GM19351 (cell line): Measurements from ENCODE around the gene SPATA31C1.
"Not testable (repeated sequence)": the region's sequence is repeated elsewhere in the genome, so short reads cannot be mapped to it uniquely, and the experiment has no call there.

ENCODE experiments used
- ATAC-seq: cut with Tn5 transposase; IDR thresholded peaks from one replicate; pipeline ENCODE4 v1.9.1; 2021; ENCODE audit warnings: mild to moderate bottlenecking, moderate library complexity; ENCODE audit not compliant: unreplicated experiment

Gene SPATA31C1

DNA sequence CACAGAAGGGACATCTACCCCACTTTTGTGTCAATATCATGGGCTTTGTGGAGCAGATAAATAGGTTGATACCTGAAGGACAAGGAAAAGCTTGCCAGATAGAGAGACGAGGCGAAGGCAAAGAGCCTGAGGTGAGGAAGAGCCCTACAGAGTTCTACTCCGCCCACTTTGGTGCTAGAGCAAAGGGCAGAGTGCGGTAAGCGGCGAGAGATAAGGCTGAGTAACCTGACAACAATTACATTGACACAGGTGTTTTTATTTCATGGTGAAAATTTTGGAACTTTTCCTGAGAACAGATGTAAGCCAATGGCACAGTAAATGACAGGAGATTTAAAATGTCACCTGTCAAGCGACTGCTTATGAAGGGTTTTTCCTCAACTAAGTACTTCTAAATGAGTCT is 16.7 kb downstream of the SPATA31C1 start:
- not testable (repeated sequence) for ATAC-seq

DNA sequence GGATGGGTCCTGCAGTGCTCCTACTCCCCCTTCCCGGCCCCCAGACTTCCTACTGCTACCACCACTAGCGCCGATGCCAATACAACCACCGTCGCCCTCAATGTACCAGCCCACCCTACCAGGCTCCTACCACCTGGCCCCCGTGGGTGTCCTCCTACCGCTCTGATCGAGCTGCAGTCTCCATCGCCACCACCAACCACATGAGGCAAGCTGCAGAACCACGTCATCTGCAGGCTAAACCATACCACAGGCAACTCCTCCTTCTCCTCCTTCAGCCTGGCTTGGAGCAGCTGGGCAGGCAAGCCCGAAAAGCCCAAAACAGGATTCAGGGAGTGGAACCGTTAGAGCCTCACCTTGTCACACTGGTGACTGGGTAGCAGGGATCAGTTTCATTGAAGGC is 19.6 kb downstream of the SPATA31C1 start:
- not testable (repeated sequence) for ATAC-seq

DNA sequence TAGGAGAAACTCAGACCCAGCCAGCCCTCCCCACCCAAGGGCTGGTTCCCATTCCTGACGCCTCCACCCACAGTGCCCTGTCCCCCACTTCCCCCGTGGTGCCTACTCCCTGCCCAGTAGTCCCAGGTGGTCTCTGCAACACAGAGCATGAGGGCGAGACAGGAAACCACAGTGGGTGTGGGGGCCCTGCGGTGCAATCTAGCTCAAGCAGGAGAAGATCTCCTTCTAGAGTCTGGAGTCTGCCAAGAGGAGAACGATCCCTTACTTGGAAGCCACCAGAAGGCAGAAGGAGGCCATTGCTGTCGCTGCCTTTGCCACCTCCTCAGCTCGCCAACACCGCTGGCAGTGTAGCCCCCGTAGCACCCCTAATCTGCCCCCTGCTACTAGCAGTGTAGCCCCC is 20.2 kb downstream of the SPATA31C1 start:
- ATAC-seq, result not testable (repeated sequence)

DNA sequence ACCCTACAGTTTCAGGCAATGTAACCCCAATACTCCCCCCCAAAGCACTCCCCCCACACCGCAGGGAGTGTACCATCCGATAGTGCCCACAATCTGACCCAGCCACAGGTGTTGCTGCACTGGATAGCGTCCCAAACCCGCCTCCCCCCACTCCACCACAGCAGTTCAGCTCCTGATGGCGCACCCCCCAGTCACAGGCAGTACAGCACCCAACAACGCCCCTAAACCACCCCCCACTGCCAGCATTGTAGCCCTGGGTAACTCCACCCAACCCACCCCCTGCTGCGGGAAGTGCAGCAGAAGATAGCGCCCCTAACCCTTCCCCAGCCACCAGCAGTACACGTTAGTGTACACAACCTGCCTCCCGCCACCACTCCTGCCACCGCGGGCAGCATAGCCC is 20.6 kb downstream of the SPATA31C1 start:
- ATAC-seq, result not testable (repeated sequence)

DNA sequence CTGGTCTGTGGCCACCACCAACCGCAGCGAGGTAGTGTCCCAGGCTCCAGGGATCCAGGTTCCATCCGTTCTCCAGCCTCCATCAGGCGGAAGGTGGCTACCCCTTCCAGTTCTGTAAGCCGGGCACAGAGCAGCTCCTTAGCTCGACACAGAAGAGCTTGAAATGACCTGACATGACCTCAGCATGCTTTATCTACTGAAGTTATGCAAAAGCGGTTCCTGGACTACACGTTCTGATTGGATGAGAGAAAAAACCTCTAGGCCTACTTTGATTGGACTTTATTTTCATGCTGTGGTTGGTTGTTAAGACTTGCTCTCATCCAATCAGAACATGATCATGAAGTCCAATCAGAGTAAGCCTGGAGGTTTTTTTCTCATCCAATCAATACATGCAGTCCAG is 21.3 kb downstream of the SPATA31C1 start:
- ATAC-seq, result not testable (repeated sequence)

DNA sequence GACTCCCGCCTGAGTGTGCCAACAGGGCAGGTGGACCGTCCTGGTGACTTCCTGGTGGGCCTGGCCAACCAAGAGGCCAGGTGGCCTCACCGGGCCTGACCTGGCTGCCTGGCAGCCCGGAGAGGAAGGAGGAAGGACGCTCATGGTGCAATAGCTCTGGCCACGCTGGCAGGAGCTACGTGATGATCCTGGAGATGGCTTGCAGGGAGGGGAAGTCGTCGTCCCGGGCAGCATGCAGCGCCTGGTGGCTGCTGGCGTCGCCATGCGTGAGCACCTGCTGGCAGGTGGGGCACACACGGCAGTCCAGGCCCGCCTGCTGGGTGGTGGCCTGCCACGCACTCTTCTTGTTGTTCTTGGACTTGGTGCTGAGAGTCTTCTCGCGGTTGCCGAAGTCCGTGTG is 26.3 kb downstream of the SPATA31C1 start:
- ATAC-seq, result no peak

DNA sequence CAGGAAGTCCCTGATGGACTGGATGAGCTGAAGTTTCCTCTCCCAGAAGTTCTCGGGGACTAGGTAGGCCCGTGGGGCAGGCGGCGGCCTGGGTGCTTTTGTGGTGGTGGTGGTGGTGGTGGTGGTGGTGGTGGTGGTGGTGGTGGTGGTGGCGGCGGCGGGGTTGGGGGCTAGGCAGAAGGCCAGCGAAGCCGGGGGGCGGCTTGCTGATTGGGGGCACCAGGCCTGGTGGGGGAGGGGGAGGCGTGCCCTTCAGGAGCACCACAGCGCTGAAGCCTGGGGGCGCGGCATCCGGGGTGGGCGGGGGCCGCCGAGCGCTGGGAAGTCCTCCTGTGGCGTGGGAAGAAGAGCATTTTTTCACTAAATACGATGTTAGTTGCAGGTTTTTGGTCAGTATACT is 26.9 kb downstream of the SPATA31C1 start:
- no peak for ATAC-seq

DNA sequence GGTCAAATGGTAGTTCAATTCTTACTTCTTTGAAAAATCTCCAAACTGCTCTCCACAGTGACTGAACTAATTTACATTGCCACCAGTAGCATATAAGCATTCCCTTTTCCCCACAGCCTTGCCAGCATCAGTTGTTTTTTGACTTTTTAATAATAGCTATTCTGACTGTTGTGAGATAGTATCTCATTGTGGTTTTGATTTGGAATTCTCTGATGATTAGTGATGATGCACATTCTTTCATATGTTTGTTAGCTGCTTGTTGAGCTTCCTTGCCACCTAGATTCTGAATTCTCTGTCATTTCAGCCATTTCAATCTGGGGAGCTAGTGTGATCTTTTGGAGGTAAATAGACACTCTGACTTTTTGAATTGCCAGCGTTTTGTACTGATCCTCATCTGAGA is 32.5 kb downstream of the SPATA31C1 start:
- no peak for ATAC-seq

DNA sequence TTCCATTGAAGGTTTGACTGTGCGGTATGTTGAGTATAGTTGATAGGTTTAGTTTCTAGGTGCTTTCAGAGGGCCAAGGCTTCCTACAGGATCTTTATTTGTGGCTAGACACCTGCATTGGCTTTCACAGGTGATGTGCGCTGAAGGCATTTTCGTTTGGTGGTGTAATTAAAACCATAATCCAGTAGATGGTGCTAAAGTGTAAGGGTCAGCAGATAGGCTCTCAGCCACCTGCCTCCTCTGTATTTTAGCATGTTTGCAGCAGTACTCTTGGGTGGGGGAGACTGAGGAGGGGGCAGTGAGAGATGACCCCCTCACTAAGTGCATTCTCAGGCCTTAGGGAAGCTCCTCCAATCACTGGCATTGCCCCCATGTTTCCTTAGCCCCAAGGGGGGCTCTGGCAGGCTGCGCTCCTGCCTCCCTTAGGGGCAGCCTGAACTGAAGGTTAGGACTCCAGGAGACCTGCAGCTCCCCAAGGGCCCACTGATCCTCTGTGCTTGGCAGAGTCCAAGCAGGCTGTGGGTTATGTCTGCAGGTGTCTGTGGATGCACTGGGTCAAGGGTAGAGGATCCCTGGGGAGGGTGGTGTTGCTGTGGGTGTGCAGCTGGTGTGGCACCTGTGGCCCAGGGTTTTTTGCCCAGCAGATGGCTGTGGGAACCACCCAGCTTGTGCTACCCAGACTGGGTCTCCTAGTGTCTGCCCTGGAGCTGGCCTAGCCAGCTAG is 33.2 kb downstream of the SPATA31C1 start:
- ATAC-seq, result no peak

DNA sequence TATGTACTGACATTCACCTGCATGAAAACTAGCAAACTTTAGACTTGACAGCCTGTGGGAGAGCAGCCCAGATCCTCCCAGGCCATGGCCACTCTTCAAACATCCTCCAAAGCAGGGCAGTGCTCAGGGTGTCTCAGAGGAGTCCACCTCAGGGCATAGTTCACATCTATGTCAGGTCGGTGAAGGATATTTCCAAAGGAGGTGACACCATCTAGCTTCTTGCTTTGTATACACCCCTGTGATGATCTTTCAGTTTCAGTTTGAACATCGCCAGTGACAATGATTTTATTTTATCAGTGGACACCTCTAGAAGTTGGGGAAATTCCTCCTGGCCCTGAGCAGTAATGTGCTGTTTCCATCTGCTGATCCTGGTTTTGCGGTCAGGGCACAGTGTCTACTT is 36.5 kb downstream of the SPATA31C1 start:
- ATAC-seq, result no peak

DNA sequence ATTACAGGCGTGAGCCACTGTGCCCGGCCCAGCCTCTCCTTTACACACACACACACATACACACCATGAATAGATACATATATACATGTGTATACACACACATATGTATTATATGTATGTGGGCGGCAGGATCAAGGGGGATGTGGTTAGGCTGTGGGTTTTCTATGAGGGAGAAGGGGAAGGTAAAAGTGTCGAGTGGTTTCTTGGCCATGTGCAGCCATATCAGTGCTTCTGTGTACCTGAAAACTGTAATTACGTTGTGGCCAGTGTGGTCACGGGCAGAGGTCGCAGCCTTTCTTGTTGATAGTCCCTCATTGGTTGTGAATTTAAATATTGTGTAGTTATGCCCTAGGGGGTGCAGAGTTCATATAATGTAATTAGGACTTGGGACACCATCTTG is 40.1 kb downstream of the SPATA31C1 start:
- no peak for ATAC-seq

DNA sequence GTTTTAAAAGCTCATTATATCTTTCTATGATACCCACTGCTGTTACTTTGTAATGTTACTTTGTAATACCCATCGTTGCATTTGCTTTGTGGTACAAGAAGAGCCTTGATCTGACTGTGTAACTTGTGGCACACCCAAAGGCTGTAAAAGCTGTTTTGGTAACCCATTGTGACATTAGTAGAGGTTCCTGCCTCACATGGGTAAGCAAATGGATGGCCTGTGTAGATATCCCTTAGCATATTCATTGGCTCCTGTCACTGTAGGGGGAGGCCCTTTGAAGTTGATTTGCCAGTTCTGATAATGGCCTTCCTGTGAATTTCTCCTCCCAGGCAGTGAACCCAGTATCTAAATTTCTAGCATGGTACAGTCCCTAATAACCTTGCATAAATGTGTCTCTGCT is 40.8 kb downstream of the SPATA31C1 start:
- ATAC-seq, result no peak

DNA sequence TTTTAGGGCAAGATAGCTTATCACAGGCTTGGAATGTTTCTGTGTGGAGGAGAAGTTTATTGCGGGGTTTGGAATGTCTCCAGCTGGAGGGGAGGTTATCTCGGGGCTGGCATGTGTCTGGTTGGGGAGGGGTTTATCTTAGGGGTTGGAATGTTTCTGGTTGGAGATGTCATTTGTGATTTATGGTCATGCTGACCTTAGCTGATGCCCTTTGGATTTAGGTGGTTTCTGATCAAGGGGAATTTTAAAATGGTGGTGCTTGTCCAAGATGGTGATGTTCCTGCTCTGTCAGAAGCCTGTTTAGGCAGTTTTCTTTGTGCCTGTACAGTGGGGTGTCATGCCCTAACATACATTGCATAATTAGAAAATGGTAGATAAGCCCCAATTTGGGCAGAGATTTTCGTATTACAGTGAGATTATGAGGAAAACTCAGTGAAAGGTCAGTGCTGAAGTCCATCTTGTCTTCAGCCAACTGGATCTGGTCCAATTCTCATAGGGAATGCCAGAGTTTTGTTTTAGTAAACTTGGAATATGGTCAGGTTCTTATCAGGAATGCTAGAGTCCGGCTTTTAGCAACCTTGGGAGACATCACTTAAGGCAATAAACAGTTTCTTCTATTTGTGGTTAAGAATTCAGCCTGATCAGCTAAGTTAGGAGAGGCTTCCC is 42.3 kb downstream of the SPATA31C1 start:
- no peak for ATAC-seq

DNA sequence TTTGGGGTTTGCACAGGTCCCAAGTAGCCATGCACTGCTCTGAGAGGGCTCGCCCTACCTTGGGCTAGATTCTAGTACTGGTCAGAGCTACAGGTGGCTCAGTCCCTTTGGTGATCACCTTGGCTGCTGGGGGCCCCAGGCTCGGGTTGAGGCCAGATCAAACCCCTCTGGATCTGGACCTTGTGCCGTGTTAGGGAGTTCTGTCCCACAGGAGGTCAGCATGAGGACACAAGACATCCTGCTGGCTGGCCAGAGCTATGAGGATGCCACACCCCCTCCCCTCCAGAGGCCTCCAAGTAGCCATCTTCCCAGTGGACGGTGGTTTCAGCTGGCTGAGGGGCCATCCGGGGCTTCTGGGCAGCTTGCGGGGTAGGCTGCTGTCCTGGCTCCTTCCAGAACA is 46.0 kb downstream of the SPATA31C1 start:
- no peak for ATAC-seq

DNA sequence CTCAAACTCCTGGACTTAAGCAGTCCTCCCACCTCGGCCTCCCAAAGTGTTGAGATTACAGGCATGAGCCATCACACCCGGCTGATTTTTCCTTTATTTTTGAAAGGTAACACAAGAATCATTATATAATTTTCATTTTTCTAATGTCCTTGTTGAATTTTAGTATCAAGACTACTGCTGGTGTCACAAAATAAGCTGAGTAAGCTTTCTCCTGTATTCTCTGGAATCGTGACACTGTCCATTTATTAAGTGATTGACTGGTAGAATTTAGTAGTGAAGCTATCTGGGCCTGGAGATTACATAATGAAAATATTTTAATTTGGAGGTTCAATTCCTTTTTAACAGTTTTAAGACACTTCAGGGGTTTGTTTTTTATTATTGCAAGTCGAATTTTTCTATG is 47.1 kb downstream of the SPATA31C1 start:
- no peak for ATAC-seq

DNA sequence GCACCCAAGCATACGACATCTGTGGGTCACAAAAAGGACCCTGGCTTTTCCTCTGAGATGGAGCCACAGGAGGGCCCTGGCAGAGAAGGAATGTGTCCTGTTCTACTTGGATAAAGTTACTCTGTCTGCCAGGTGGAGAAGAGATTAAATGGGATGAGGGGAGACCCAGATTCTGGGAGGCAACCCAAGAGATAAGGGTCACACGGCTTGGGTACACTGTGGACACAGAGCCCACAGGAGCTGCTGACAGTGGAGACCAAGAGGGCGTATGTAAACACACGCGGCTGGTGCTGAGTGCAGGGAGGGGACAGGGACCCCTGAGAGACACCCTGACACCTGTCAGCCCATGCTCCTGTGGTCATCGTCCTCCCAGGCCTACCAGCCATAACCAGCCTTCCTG is 50.4 kb downstream of the SPATA31C1 start:
- no peak for ATAC-seq

DNA sequence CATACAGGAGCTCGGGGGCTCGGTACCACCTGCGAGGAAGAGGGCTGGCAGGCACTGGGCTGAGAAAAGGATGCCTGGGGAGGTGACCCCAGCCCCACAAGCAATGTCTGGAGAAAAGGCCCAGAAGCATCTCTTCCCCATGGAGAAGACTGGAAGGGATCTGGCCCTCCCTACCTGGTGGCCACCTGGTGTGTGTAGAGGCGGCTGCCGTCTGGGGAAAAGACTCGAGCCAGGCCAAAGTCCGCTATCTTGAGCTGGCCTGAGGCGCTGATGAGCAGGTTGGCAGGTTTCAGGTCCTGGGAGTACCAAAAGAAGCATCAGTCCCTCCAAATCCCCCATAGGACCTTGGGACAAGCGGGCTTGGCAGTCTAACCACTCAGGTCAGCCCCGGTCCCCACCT is 52.8 kb downstream of the SPATA31C1 start:
- ATAC-seq, result no peak

DNA sequence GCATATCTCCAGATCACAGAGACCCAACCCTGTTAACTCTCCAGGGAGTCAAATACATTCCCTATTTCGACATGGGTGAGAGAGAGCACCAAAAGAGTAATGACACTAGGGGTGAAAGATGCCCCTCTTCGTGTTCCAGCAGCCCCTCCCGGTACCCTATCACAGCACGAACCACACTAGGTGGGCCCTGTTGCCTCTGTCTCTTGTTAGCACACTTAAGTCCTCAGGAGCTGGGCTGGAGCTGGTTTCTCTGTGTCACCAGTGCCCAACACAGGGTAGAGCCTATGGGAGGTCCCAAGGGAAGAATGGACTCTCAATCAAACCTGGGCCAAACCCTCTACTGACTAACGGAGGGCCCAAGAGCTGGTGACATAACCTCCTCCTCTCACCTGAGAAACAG is 55.4 kb downstream of the SPATA31C1 start:
- ATAC-seq, result no peak
